ENCODE data around the gene ACSF3.

Gene ACSF3

DNA sequence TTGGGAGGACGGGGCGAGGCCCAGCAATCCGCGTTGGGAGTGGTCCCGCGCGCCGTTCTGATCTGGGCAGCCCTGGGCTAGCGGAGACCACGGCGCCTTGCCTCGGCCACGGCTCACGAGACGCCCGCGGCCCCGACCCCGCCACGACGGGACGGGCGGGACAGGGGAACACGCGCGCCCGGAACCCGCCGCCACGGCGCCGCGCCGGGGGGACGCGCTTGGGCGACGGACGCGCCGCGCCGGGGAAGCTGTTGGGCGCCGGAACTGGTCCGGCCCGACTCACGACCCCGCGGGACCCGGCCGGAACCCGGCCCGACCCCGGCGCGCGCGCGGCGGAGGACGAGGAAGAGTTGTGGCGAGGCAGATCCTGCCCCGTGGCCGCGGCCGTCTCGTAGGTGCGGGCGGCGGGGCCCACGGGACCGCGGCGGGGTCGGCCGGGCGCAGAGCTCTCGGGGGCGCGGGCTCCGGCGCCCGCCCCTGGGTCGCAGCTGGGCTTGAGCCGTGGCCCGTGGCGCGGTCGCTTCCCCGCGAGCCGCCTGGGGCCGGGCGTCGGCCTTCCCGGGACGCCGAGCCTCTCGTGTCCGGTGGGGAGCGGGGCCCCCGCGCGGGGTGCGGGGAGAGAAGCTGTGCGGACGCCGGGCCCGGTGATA is at the start of gene ACSF3:
Gene ACSF3, plus strand, starts transcription at position 251 of the 650 bp plus-strand sequence. CDS start 6,830 bp downstream, outside the sequence.
- DNase-seq (ENCODE audit: low spot score) = peak; percentile 91

DNA sequence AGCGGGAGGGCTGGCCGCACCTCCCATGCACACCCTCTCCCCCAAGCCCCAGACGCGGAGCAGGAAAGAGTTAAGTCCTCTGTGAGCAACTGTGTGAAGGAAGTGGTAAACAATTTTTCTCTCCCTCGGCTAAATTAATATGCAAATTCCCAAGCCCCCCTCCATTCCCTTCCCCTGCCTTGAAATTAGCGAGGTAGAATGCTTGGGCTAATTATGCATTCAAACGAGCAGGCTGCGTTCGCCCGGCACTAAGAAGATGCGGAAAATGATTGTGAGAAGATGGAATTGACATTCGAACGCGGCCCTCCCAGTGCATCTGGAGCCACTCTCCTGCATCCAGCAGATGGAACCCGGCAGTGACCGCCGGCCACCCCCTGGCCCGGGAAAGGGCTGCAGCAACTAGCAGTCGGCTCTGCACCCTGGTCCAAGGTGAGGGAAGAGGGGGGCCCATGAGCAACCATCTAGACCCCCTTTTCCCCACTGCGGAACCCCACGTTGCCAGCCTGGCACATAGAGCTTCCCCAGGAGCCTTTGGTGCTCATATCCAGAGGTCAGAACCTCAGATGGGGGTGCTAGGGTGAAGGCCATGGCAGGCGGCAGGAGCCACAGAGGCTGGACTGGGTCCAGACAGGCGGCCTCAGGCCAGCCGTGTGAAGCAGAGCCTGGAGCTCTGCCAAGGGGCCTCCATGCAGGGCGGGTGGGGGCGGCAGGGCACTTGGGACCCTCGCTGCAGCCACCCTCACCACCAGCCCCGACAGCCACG is 49.1 kb upstream of the ACSF3 start:
- no peak for DNase-seq (ENCODE audit: low spot score)

DNA sequence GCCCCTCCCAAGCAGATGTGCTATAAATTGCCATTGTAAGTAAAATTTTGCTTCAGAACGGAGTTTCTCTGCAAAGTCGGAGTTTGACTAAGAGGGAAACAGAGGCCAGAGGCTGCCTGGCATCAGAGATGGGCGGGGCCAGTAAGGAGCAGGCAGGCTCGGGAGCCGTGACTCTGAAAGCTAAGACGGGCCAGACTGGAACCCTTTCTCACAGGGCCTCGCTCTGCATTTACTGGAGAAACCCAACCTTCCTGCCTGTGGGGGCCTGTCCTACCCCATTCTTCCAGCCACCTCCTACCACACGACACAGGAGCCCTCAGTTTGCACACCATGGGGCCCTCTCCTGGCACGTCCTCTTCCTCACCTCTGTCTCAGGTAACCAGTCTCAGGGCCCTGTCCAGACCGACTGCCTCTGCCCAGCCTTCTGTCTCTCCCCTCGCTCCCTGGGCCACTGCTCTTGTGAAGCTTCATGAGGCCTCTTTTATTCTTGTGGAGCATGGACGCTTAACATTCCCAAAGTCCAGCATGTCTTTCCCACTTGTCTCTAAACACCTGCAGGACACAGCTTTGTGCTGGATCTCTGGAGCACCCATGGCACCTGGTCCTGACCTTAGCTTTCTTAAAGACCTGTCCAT is 48.4 kb upstream of the ACSF3 start:
- DNase-seq (ENCODE audit: low spot score) = no peak

DNA sequence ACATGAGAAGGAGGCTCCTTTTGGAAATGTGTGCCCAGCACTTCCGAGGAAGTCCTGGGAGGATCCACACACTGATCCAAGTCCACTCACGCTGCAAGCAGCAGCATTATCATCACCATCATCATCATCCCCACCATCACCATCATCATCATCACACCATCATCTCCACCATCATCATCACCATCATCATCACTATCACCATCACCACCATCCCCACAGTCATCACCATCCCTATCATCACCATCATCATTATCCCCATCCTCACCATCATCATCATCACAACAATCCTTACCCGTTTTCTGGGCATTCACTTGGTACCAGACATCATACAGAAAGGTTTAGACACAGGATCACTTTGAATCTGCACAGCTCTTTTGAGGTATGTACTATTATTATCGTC is 47.8 kb upstream of the ACSF3 start:
- DNase-seq (ENCODE audit: low spot score) = no peak

DNA sequence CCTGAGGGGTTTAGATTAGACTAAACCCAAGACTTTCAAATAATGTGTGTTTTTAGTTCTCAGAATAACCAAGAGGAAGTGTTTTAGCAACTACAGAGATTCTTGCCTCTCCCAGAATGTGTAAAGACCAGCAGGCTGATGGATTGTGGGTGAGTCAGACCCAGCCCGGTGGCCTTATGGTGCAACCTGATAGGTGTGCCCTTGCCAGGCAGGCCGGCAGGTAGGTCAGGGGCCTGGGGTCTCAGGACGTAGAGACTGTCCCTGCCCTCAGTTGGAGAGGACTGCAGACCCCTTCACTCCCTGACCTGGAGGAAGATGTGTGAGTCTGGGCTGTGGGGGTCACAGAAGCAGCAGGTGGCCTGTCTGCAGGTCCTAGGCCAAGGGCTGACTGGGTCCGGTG is 47.2 kb upstream of the ACSF3 start:
- no peak for DNase-seq (ENCODE audit: low spot score)

DNA sequence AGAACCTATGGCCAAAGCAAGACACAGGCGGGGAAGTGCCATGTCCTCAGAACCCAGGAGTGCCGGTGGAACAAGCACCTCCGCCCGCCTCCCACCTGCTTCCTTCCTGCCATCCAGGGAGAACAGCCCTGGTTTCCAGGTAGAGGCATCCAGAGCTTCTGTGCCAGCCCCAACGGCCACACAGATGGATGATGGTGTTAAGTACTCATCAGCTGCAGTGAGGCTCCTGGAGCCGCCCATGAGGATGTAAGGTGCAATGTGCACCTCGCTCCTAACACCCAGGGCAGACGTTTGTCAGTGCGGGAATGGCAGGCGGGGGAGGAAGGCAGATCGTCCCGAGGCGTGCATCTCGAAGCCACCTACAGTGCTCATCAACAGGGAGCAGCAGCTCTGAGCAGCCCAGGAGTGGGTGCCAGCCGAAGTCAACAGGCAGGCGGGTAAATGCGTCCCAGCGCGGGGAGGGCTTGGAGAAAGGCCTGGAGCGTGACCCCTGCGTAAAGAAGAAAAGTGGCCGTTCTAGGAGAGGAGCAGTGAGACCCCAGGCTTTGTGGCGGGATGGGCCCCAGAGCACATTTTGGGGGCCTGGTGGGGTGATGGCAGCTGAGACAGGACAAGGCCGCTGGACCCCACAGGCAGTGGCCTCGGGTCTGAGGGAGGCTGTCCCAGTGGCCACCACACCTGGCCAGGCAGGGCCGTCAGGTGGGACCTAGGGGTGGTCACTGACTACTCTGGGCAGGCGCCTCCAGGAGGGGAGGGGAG is 46.1 kb upstream of the ACSF3 start:
- DNase-seq (ENCODE audit: low spot score) = no peak

DNA sequence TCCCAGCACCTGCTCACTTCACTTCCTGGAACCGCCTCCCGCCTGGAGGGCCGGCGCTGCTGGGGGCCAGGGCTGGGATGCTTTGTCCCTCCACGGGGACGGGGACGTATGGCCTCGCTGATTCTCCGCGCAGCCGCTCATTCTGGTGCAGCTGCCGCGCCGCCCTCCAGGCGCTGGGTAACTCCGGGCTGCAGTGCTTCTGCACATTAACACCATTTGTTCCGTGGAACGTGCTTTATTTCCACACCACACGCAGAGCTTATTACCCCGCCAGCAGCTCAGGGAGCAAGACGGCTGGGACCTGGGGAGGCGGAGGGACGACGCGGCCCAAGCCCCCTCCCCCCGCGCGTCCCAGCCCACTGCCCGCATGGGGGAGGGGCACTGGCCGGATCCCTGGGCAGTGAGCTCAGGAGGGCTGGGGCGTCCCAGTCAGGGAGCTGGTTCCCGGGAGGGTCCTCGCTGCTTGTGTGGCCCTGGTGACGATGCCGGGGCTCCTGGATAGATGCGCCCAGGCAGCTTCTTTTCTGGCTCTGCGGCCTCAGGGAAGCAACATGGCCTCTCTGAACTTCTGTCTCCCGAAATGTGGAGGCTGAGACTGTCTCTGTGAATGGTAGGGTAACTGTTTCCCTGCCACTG is 45.4 kb upstream of the ACSF3 start:
- DNase-seq (ENCODE audit: low spot score) = no peak

DNA sequence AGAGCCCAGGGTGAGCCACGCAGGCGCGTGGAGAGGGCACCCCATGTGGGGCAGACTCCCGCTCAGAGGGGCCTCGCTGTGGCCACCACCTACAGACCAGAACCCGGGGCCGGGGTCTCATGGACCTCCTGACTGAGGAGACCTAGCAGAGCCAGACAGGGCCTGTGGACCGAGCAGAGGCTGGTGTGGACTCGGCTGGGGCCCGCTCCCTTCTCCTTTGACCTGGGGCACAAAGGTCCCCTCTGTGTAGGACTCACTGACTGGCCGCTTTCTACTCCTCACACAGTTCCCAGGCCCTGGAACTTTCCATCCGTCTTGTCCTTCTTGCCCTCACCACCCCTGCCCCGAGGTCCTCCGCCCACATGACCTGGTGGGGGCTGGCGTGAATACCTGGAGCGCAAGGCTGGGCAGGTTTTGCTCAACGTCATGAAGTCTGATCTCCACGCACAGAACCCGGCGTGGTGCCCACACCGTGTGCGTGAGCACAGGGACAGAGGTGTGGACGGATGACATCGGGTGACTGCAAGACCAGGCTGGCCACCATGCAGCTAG is 44.7 kb upstream of the ACSF3 start:
- no peak for DNase-seq (ENCODE audit: low spot score)

DNA sequence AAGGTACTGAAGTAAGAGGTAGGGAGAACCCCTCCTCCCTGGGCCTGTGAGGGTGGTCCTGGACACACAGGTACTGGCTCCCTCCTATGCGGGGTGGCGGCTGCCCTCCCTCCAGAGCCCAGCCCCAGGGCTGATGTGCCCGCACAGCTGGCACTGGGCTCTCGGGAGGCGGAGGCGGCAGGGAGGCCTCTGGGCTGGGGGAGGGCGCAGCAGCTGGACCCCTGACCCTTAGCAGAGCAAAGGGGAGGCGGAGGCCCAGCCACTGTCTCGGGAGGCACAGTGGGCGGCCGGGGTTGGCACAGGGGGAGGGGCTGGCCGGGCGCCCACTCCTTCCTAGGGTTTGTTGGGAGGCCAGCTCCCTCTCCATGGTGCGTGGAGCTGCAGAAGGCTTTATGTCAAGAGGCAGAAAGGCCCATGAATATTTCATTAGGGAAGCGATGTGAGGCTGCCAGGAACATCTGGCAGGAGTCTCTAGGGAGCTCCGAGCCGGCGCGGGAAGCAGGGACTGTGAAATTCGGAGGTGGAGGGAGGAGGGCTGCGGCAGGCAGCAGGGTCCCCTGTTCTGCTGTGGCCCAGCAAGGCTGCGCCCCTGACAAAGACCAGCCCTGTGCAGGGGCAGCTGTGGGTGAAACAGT is 44.1 kb upstream of the ACSF3 start:
- DNase-seq (ENCODE audit: low spot score) = peak; percentile 77

DNA sequence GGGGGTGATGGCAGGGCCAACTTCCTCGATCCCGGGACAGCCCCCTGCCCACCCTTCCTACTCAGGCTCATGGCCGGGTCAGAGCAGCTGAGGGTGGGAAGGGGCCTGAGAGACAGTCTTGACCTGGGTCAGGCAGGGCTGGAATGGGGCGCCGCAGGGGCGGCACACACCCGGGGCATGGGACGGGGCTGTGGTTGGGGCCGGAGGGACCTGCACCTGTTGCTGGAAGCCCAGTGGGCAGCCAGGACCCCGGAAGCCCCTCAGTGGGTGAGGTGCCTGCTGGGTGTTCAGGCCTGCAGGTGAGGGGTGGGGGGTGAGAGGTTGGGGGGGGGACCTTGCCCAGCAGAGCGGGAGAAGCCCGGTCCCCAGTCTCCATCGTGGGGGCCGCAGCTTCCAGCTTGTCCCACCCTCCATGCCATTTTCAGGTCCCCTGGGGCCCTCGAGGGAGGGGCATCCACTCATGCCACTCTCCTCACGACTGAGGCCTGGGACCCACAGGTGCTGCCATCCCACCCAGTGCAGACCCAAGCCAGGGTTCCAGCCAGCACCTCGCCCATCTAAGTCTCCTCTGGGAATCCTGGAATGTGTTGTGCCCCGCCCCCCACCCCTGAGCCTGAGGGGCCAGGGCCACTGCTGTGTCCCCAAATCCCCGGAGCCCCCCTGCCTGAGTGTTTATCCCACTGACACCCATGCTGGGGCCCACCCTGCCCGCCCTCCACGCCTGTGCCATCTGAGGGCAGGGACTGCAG is 43.4 kb upstream of the ACSF3 start:
- no peak for DNase-seq (ENCODE audit: low spot score)

DNA sequence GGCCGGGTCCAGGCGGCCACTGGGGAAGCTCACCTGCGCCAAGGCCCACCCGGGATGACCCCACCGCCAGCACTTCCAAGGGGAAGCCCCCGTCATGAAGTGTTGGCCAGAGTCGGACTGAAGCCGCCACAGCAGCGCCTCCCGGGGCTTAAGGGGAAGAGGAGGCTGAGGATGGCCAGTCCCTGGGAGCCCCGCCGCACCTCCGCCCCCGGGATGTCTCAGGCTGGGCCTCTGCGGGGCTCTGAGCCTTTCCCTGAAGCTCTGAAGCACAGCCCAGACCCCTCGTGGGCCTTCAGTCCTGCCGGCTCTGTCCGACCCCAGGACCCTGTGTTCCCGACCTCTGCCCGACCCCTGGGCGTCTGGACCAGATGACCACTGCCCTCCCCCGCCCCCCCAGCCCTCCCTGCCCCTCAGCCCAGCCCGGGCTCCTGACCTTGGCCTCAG is 42.8 kb upstream of the ACSF3 start:
- no peak for DNase-seq (ENCODE audit: low spot score)

DNA sequence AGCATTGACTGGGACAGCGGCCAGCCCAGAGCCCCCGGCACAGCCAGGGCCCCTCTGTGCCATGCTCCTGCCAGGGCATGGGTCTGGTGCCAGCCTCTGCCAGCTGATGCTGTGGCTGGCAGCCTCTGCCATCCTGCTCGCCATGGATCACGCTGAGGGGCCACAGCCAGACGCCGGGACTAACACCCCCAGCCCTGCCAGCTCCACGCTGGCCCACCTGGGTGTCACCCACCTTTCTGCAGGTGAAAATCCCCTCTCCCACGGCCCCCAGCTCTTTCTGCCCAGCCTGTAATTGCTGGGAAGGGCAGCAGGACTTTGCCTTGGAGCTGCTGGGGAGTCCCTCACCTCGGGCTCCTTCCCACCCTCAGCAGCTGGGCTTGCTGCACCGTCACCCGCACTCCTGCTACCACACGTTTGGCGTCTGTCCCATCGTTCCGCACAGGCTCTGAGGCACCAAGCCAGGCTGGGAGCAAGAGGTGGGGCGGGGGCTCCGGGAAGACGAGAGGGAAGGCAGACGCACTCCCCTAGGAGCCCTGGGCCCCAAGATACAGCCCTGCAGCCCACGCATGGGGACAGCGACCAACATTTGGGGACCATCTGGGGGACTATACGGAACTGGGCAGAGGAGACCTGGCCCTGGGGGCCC is 42.0 kb upstream of the ACSF3 start:
- no peak for DNase-seq (ENCODE audit: low spot score)

DNA sequence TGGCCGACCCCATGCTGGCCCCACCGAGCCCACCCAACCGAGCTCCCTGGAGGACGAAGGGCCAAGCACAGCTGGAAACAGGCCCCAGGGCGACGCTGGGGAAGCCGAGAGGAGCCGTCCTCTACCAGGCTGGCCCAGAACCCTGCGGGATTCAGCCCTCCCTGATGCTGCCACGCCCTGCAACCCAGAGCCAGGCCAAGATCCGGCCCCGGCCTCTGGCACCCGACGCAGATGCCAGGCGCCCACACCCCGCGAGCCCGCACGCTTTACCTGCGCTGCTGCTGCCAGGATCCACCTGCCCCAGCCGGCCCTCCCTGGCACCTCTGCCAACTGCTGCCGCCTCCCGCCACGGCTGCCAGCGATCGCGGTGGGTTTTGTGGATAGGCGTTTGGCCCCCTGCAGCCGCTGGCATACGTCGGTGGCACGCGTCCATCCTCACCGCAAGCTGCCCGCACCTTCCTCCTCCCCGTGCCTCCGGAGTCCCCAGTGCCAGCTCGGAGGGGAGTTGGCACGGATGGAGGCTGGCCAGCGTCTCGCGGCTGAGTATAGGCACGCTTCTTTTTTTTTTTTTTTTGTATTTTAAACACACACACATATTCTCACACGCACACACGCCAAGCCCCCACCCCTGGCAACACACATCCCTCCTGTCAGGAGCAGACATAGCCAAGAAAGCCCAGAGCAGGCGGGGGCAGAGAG is 41.3 kb upstream of the ACSF3 start:
- DNase-seq (ENCODE audit: low spot score) = no peak

DNA sequence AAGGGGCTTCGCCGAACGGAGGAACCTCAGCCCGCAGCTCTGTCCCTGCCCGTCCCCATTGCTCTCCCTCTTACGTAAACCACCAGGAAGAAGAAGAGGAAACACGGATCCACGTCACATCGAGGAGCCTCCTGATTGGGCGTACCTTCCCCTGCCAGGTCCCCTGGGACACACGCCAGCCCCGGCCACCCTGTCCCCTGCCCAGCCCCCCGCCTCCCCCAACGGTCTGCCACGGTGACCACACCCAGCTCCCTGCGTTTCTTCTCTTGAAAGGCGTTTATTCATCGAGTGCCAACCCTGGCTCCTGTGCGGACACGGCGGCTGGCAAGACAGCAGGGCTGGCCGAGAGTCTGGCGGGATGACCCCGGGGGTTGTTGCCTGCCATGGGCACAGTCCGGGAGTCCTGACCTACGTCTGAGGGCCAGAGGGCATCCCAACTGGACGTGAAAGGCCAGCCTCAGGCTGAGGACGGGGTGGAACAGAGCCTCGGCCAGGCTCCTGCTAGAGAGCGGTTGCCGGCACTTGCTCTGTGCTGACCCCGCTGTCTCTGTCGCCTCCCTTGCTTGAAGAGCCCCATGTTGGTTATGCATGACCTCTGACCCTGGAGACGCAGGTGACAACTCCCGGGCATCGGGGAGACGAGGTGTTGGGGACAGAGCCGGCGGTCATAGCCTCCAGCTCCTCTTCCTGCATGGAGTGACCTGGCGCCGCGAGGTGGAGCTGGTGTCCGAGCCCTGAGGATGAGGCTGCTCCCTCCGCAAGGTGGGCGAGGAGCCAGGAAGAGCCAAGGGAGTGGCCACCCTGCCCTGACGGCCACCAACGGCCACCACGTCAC is 40.5 kb upstream of the ACSF3 start:
- DNase-seq (ENCODE audit: low spot score) = peak; percentile 64

DNA sequence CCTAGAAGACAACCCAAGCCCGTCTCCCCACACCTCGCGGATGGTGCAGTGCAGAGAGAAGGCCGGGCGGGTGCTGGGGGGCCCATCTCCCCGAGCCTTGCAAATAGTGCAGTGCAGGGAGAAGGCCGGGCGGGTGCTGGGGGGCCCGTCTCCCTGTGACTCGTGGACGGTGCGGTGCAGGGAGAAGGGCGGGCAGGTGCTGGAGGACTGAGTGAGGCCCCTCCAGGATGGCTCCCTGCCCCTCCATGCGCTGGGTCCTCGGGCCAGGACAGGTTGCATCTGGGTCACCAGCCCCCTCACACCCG is 40.0 kb upstream of the ACSF3 start:
- no peak for DNase-seq (ENCODE audit: low spot score)

DNA sequence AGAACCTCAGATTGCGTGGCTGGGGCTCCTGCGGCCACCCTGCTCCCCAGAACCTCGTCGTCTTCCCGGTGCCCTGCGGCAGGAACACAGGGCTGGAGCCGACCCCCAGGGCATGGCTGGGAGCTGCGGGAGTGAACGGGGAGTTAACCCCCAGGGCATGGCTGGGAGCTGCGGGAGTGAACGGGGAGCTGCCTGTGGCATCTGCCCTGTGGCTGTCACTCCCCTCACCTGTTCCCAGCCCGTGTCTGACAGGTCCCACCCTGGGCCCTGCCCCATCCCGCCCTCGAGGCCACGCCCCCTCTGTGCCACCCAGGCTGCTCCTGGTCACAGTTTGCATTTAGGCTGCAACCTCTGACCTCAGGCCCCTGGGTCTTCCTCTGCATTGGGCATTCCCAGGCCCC is 39.4 kb upstream of the ACSF3 start:
- DNase-seq (ENCODE audit: low spot score) = no peak

DNA sequence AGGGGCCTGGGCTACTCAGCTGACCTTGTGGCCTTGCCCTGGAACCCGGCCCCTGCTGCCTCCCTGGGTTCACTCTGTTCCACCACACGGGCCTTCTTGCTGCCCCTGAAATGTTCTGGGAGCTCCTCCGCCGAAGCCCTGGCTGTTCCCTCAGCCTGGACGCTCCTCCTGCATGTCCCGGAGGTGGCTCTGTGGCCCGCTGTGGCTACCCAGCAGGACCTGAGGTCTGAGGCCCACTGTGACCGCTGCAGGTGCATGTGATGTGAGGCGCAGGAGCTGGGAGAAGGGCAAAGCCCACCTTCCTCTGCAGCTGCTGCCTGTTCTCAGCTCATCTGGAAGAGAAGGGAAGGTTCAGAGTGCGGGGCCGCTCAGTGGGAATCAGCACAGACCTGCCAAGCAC is 38.9 kb upstream of the ACSF3 start:
- no peak for DNase-seq (ENCODE audit: low spot score)

DNA sequence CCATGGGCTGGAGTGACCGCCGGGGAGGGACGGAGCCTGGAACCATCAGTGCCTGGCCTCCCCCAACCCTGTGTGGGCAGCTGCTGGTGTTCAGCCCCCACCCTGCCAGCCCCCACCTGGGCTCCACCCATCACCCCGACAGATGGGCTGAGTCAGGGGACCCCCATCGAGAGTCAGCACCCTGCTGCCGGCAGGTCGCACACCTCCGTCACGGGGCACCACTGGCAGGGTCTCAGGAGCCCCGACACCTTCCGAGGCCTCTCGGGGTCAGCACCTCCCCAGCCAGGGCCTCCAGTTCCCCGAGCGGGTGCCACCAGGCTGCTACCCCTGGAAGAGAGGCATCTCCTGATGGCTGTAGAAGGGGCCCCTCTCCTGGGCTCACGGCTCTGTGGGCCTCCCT is 38.3 kb upstream of the ACSF3 start:
- DNase-seq (ENCODE audit: low spot score) = no peak

Measured in D341Med (cell line).